SK-N-SH (cell line): ENCODE results near the gene ATXN7L3B. TPM values are rescaled to one million over a fixed set of nuclear protein-coding genes. Genes with fewer than 3 reads are reported as not detected.

Source experiments
- CTCF ChIA-PET: fragments of 300-600, 350-600 bp; formaldehyde crosslinking; extraction: SDS; loops from one replicate; lab custom pipeline; 2021; lab: Yijun Ruan, JAX
- POLR2A ChIA-PET: fragments of 350-600 bp; sonication (Branson Sonifier 250); formaldehyde crosslinking; extraction: SDS; loops from one replicate; lab custom pipeline; 2020; ENCODE audit warnings: antibody characterized with exemption, inconsistent platforms; lab: Yijun Ruan, JAX
- DNase-seq: peaks from one replicate; pipeline ENCODE4 v3.0.0; 2012
- H2AFZ ChIP-seq: fragments of 200-600 bp; sonication (generic); 2 replicates; pipeline ENCODE4 v1.8.1; 2016; ENCODE audit warnings: antibody characterized with exemption, mild to moderate bottlenecking, low read depth
- H3F3A ChIP-seq: fragments of 200-600 bp; sonication (generic); replicated peaks from 2 replicates; pipeline ENCODE3; 2016; ENCODE audit warnings: antibody characterized with exemption, mild to moderate bottlenecking; ENCODE audit not compliant: insufficient read depth
- H3K27ac ChIP-seq, 2 experiments: fragments of 200-500 bp in 1 of 2; fragments of 200-600 bp in 1 of 2; sonication (Bioruptor generic) in 1 of 2; sonication (generic), shearing (Covaris generic) in 1 of 2; 2 replicates each; pipeline versions ENCODE4 v1.5.1 to v1.6.1; 2014 to 2016; ENCODE audit warnings: low read depth in 2 of 2, inconsistent platforms in 1 of 2, low read length in 1 of 2, mild to moderate bottlenecking in 1 of 2, mixed read lengths in 1 of 2
- H3K27me3 ChIP-seq: fragments of 200-600 bp; sonication (generic), shearing (Covaris generic); 2 replicates; pipeline ENCODE4 v1.6.1; 2016; ENCODE audit warnings: mixed run types; ENCODE audit not compliant: insufficient read depth
- H3K36me3 ChIP-seq, 2 experiments: fragments of 200-500 bp in 1 of 2; fragments of 200-600 bp in 1 of 2; sonication (Bioruptor generic) in 1 of 2; sonication (generic) in 1 of 2; replicated peaks in 1 of 2; 2 replicates each; pipeline versions ENCODE3 to v1.5.1; 2014 to 2016; ENCODE audit warnings: low read length in 1 of 2, mild to moderate bottlenecking in 1 of 2; ENCODE audit not compliant: insufficient read depth in 2 of 2, control insufficient read depth in 1 of 2
- H3K4me1 ChIP-seq, 2 experiments: fragments of 200-500 bp in 1 of 2; fragments of 200-600 bp in 1 of 2; sonication (Bioruptor generic) in 1 of 2; sonication (generic), shearing (Covaris generic) in 1 of 2; 2 replicates each; pipeline versions ENCODE4 v1.5.1 to v1.6.1; 2014 to 2016; ENCODE audit warnings: low read depth in 1 of 2, low read length in 1 of 2, mixed run types in 1 of 2; ENCODE audit not compliant: insufficient read depth in 2 of 2, control insufficient read depth in 1 of 2
- H3K4me2 ChIP-seq: fragments of 200-600 bp; sonication (generic), shearing (Covaris generic); 2 replicates; pipeline ENCODE4 v1.6.1; 2017; ENCODE audit warnings: mixed run types
- H3K4me3 ChIP-seq, 2 experiments: fragments of 200-500 bp in 1 of 2; fragments of 200-600 bp in 1 of 2; sonication (Bioruptor generic) in 1 of 2; sonication (generic), shearing (Covaris generic) in 1 of 2; 2 replicates each; pipeline versions ENCODE4 v1.5.1 to v1.8.1; 2014 to 2016; ENCODE audit warnings: low read depth in 2 of 2, inconsistent platforms in 1 of 2, low read length in 1 of 2, mild to moderate bottlenecking in 1 of 2, mixed read lengths in 1 of 2, moderate library complexity in 1 of 2
- H3K79me2 ChIP-seq: fragments of 200-600 bp; sonication (generic); 2 replicates; pipeline ENCODE4 v1.8.1; 2017; ENCODE audit warnings: mild to moderate bottlenecking; ENCODE audit not compliant: insufficient read depth
- H3K9ac ChIP-seq: fragments of 200-600 bp; sonication (generic); 2 replicates; pipeline ENCODE4 v1.6.1; 2017; ENCODE audit warnings: mixed run types
- H3K9me2 ChIP-seq: fragments of 200-600 bp; sonication (generic); 2 replicates; pipeline ENCODE4 v1.6.1; 2017; ENCODE audit warnings: mixed run types
- H3K9me3 ChIP-seq: fragments of 200-600 bp; sonication (generic); 2 replicates; pipeline ENCODE4 v1.6.1; 2017; ENCODE audit warnings: mixed run types, mild to moderate bottlenecking, moderate library complexity
- H4K20me1 ChIP-seq: fragments of 200-600 bp; sonication (generic); 2 replicates; pipeline ENCODE4 v1.6.1; 2017; ENCODE audit warnings: mild to moderate bottlenecking, mixed run types; ENCODE audit not compliant: insufficient read depth
- FOXJ3 ChIP-seq: sonication (generic); formaldehyde crosslinking; IDR thresholded peaks from 2 replicates; pipeline ENCODE4 v1.5.1; 2020; ENCODE audit warnings: mild to moderate bottlenecking, missing genetic modification reagents
- FOXM1 ChIP-seq: IDR thresholded peaks from 2 replicates; pipeline ENCODE4 v1.4.0; 2012; ENCODE audit warnings: low read depth, mild to moderate bottlenecking
- GABPA ChIP-seq: IDR thresholded peaks from 2 replicates; pipeline ENCODE4 v1.4.0; 2012; ENCODE audit warnings: low read depth, mild to moderate bottlenecking
- JUND ChIP-seq: IDR thresholded peaks from 2 replicates; pipeline ENCODE4 v1.4.0; 2012
- MAX ChIP-seq: IDR thresholded peaks from 2 replicates; pipeline ENCODE4 v1.4.0; 2012; ENCODE audit warnings: low read depth
- MXI1 ChIP-seq: IDR thresholded peaks from 2 replicates; pipeline ENCODE4 v1.6.1; 2012; ENCODE audit warnings: mild to moderate bottlenecking, low read depth, low read length, improper control_type of control experiment
- NFIC ChIP-seq: IDR thresholded peaks from 2 replicates; pipeline ENCODE4 v1.4.0; 2012; ENCODE audit warnings: borderline replicate concordance
- NRF1 ChIP-seq: IDR thresholded peaks from 2 replicates; pipeline ENCODE4 v1.6.1; 2012; ENCODE audit warnings: low read depth, mild to moderate bottlenecking, low read length
- PBX3 ChIP-seq: IDR thresholded peaks from 2 replicates; pipeline ENCODE4; 2012
- POLR2AphosphoS5 ChIP-seq: IDR thresholded peaks from 2 replicates; pipeline ENCODE4 v1.6.1; 2012; ENCODE audit warnings: low read depth, low read length
- RAD21 ChIP-seq: IDR thresholded peaks from 2 replicates; pipeline ENCODE4 v1.6.1; 2012; ENCODE audit warnings: mild to moderate bottlenecking, low read length
- REST ChIP-seq: IDR thresholded peaks from 2 replicates; pipeline ENCODE4 v1.6.1; 2012; ENCODE audit warnings: mild to moderate bottlenecking, low read depth, low read length, moderate library complexity
- SIN3A ChIP-seq: IDR thresholded peaks from 2 replicates; pipeline ENCODE4 v1.6.1; 2012; ENCODE audit warnings: low read depth, mild to moderate bottlenecking, low read length, moderate library complexity, borderline replicate concordance
- SMC3 ChIP-seq: IDR thresholded peaks from 2 replicates; pipeline ENCODE4 v1.6.1; 2012; ENCODE audit warnings: low read depth, low read length, improper control_type of control experiment
- TAF1 ChIP-seq: IDR thresholded peaks from 2 replicates; pipeline ENCODE4 v1.6.1; 2012; ENCODE audit warnings: low read depth, mild to moderate bottlenecking, low read length, moderate library complexity, borderline replicate concordance
- TCF12 ChIP-seq: IDR thresholded peaks from 2 replicates; pipeline ENCODE4 v1.4.0; 2012
- TEAD4 ChIP-seq: IDR thresholded peaks from 2 replicates; pipeline ENCODE4 v1.4.0; 2012; ENCODE audit warnings: mild to moderate bottlenecking, borderline replicate concordance; ENCODE audit not compliant: insufficient read depth
- USF2 ChIP-seq: fragments of 150-350 bp; IDR thresholded peaks from 2 replicates; pipeline ENCODE4 v1.6.1; 2017; ENCODE audit warnings: antibody characterized with exemption, low read length, low read depth, borderline replicate concordance
- ZBTB33 ChIP-seq: IDR thresholded peaks from 2 replicates; pipeline ENCODE4 v1.4.0; 2012; ENCODE audit warnings: low read depth, borderline replicate concordance
- WGBS: methylation state at CpG from one replicate; pipeline ENCODE4 v1.1.6; 2017; ENCODE audit warnings: low lambda C conversion rate; 5-methylcytosine and 5-hydroxymethylcytosine counted together
- polyA plus RNA-seq, 3 experiments: library from polyadenylated mRNA; depleted of rRNA; stranded (reverse); fragments of >200 nt; gene quantifications; 2 replicates each; pipeline ENCODE4 v1.2.3, GENCODE V29; 2012

The ATXN7L3B gene
- polyA plus RNA-seq, 1 of the 3 experiments (the other 2 are of a cell fraction): 13.8 TPM

GRCh38 chr12:74541074-74541473 lies 3.4 kb downstream of the ATXN7L3B start:
- ChIA-PET POLR2A (no interaction called here), CTCF (interaction anchor here (1.0 kb wide), 1 partner anchor 106 kb away, joined by 3 read pairs; no protein-coding TSS in a partner anchor)
- H4K20me1 ChIP-seq: peaks cover 58% of the 10 kb centered on the region
- peak overlapping the region; percentile 7 to 95; a peak in 2 of 4 replicates for H3K4me3 ChIP-seq
- peaks cover 72% of the 10 kb centered on the region for H3K79me2 ChIP-seq
- DNase-seq: no peak
- no peak overlapping the region for H3K27ac ChIP-seq
- H3K9ac ChIP-seq: no peak overlapping the region
- H2AFZ ChIP-seq: no peak overlapping the region
- WGBS: 89% methylated on average over 3 of the region's 3 CpGs
- no peaks in the 10 kb centered on the region for H3K27me3 ChIP-seq
- H3K36me3 ChIP-seq: peaks cover 32 to 41% of the 10 kb centered on the region in 2 experiments
- H3K9me2 ChIP-seq: no peaks in the 10 kb centered on the region
- peaks cover 12% of the 10 kb centered on the region for H3F3A ChIP-seq
- no peaks in the 10 kb centered on the region for H3K9me3 ChIP-seq
- peaks cover 5 to 26% of the 10 kb centered on the region in 2 experiments; a peak in 3 of 4 replicates for H3K4me1 ChIP-seq
- H3K4me2 ChIP-seq: peak overlapping the region; percentile 97
- TF ChIP-seq JUND: no peak
- no peak for TF ChIP-seq MAX
- TF ChIP-seq NFIC: no peak
- no peak for TF ChIP-seq PBX3
- no peak for TF ChIP-seq RAD21
- no peak for TF ChIP-seq MXI1
- TF ChIP-seq POLR2AphosphoS5: no peak
- TF ChIP-seq TCF12: no peak
- TF ChIP-seq TEAD4: no peak
- TF ChIP-seq TAF1: no peak
- TF ChIP-seq SMC3: no peak
- TF ChIP-seq SIN3A: no peak
- TF ChIP-seq GABPA: no peak
- no peak for TF ChIP-seq REST
- no peak for TF ChIP-seq FOXJ3
- no peak for TF ChIP-seq FOXM1
- TF ChIP-seq USF2: no peak
- TF ChIP-seq NRF1: no peak
- no peak for TF ChIP-seq ZBTB33
